Measurements from ENCODE around the gene YES1. TPM values are rescaled to one million over a fixed set of nuclear protein-coding genes. Genes with fewer than 3 reads are reported as not detected.
A peak's percentile ranks its signal among the peaks of the same experiment; 100 is the strongest.

Gene YES1
- total RNA-seq, 3 donors from 2014 or later: 7.9 to 11.3 (median 8.1) TPM

DNA sequence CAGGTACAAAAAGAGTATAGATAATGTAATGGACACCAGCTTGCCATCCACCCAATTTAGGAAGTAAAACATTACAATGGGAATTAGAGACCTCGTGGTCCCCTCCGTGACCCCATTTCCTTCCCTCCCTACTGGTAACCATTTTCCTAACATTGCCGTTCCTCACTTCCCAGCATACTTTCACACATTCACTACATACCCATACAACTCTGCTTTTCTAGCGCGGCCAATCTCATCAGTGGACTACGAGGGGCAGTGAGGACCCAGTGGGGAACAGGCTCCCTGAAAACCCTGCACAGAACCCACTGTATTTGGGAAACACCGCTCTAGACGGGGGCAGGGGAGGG is 100.8 kb downstream of the YES1 start:
- Mint-ChIP-seq H3K27me3 (ENCODE audit: low read depth) (no peaks in the 10 kb centered on the region), H3K4me1 (ENCODE audit: low read depth) (peaks cover 44% of the 10 kb centered on the region), H3K36me3 (ENCODE audit: insufficient read depth) (peaks cover 15% of the 10 kb centered on the region), H3K9me3 (peaks cover 12% of the 10 kb centered on the region), H3K4me3 (peak overlapping the region; percentile 83)
- no peak for ATAC-seq
- DNase-seq: no peak

DNA sequence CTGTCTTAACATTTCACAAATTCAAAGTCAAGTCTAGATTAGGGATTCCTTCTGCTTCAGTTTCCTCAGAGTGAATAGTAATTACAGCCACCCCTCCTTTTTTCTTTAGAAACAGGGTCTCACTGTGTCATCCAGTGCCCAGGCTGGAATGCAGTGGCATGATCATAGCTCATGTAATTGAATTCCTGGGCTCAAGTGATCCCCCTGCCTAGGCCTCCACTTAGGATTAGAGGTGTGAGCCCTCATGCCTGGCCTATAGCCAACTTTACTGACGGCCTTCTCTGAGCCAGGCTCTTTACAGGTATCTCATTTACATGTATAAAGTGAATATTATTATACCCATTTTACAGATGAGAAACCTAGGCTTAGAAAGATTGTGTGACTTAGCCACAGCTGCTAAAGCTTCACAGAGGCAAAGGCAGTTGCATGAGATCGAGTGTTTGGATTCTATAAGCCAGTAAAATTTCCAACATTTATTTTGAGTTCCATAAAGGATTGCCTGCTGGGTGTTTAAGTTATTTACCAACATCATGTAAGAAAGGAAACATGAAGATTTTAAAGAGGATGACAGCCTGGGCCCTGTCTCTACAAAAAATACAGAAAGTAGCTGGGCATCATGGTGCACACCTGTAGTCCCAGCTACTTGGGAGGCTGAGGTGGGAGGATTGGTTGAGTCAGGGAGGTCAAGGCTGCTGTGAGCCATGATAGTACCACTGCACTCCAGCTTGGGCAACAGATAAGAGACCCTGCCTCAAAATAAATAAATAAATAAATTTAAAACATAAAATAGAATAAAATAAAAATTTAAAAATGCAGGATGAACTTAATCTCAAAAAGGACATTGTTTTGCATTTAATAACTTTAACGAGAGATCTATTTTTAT is 101.4 kb downstream of the YES1 start:
- Mint-ChIP-seq H3K4me1 (ENCODE audit: low read depth) (peaks cover 40% of the 10 kb centered on the region), H3K9me3 (peaks cover 9% of the 10 kb centered on the region), H3K36me3 (ENCODE audit: insufficient read depth) (peaks cover 19% of the 10 kb centered on the region), H3K4me3 (peak overlapping the region; percentile 83), H3K27me3 (ENCODE audit: low read depth) (no peaks in the 10 kb centered on the region)
- ATAC-seq: no peak
- DNase-seq: no peak

DNA sequence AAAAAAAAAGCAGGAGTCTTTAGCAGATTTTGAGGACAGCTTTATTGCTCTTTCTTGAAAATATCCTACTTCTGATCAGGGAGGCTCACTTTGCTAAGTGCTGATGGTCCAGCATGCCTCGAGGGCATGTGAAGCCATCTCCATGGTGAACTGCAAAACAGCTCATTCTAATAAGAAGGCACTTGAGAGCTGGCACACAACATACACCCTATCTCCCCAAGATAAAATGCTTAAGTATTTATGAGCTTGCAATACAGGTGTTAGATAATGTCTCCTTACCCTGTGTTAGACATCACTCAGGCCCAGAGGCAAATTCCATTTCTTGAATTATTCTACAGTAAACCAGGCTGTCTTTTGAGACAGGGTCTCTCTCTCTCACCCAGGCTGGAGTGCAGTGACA is 102.3 kb downstream of the YES1 start:
- Mint-ChIP-seq H3K4me1 (ENCODE audit: low read depth) (peaks cover 34% of the 10 kb centered on the region), H3K27me3 (ENCODE audit: low read depth) (no peaks in the 10 kb centered on the region), H3K36me3 (ENCODE audit: insufficient read depth) (peaks cover 28% of the 10 kb centered on the region), H3K9me3 (peaks cover 8% of the 10 kb centered on the region), H3K4me3 (no peak overlapping the region)
- DNase-seq: no peak
- ATAC-seq: no peak

GRCh38 chr18:708096-708495 is 103.9 kb downstream of the YES1 start:
- Mint-ChIP-seq H3K27me3 (ENCODE audit: low read depth) (no peaks in the 10 kb centered on the region), H3K4me1 (ENCODE audit: low read depth) (peaks cover 38% of the 10 kb centered on the region), H3K4me3 (no peak overlapping the region), H3K36me3 (ENCODE audit: insufficient read depth) (peaks cover 37% of the 10 kb centered on the region), H3K9me3 (no peaks in the 10 kb centered on the region)
- no peak for DNase-seq
- no peak for ATAC-seq

GRCh38 chr18:706405-706804 is 105.6 kb downstream of the YES1 start:
- Mint-ChIP-seq H3K4me1 (ENCODE audit: low read depth) (peaks cover 39% of the 10 kb centered on the region), H3K36me3 (ENCODE audit: insufficient read depth) (peaks cover 41% of the 10 kb centered on the region), H3K9me3 (no peaks in the 10 kb centered on the region), H3K4me3 (no peak overlapping the region), H3K27me3 (ENCODE audit: low read depth) (no peaks in the 10 kb centered on the region)
- DNase-seq: no peak
- ATAC-seq: no peak

DNA sequence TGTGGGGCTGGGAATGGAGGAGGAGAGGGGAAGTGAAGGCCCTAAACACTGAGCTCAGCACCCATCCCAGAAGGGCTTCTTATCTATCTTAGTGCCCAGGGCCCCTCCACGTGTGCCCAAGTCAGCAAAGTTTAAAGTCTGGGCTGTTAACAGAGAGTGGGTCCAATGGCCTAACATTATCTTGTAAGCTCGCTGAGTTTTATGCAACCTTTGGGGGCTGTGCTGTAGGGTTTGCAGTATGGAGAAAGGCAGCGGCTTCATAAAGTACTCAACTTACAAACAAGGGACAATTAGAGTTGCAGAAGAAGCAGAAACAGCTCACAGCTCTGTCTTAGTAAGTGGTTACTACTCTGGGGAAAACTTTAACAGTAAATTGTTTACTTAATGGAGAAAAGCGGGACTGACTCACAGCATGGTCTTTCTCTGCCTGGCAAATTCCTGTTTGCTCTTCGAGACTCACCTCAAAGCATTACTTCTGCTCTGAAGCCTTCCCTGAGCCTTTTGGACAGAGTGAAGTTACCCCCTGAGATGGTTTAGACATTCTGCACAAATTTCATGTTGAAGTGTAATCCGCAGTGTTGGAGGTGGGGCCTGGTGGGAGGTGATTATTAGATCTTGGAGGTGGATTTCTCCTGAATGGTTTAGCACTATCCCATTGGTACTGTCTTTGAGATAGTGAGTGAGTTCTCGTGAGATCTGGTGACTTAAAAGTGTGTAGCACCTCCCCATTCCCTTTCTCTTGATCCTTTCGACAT is 108.7 kb downstream of the YES1 start:
- Mint-ChIP-seq H3K27me3 (ENCODE audit: low read depth) (no peaks in the 10 kb centered on the region), H3K36me3 (ENCODE audit: insufficient read depth) (peaks cover 32% of the 10 kb centered on the region), H3K9me3 (no peaks in the 10 kb centered on the region), H3K4me1 (ENCODE audit: low read depth) (peaks cover 20% of the 10 kb centered on the region), H3K4me3 (no peak overlapping the region)
- DNase-seq: no peak
- peak in 1 of 2 donors; percentile 6 for ATAC-seq

DNA sequence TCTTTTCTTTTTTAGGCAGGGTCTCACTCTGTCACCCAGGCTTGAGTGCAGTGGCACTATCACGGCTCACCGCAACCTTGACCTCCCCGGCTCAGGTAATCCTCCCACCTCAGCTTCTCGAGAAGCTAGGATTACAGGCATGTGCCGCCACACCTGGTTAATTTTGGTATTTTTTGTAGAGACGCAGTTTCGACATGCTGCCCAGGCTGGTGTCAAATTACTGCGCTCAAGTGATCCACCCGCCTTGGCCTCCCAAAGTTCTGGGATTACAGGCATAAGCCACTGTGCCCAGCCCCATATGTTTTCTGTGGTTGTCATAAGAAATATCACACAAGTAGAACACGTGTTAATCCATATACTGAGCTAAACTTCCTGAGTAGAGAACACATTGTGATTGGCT is 114.2 kb downstream of the YES1 start:
- DNase-seq (no peak), ATAC-seq (no peak)
- no peaks in the 10 kb centered on the region for H3K9me3 Mint-ChIP-seq
- no peaks in the 10 kb centered on the region for H3K27me3 Mint-ChIP-seq (ENCODE audit: low read depth)
- peaks cover 15% of the 10 kb centered on the region for H3K36me3 Mint-ChIP-seq (ENCODE audit: insufficient read depth)
- H3K4me1 Mint-ChIP-seq (ENCODE audit: low read depth): peaks cover 2% of the 10 kb centered on the region
- H3K4me3 Mint-ChIP-seq: no peak overlapping the region

DNA sequence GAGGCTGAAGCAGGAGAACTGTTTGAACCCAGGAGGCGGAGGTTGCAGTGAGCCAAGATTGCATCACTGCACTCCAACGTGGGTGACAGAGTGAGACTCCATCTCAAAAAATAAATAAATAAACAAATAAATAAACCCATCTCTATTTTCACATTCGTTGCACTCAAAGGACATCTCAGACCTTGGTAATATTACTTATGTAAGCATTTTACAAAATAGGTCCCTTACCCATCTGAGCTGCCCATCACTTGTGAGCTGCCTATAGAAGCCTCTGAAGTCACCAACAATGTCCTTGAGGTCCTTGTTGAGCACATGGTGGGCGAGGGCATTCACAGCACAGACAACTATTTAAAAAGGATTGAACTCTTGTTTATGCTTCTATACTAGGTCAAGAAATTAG is 115.0 kb downstream of the YES1 start:
- H3K36me3 Mint-ChIP-seq (ENCODE audit: insufficient read depth): peaks cover 14% of the 10 kb centered on the region
- ATAC-seq (no peak), DNase-seq (no peak)
- H3K4me3 Mint-ChIP-seq: no peak overlapping the region
- H3K9me3 Mint-ChIP-seq: no peaks in the 10 kb centered on the region
- H3K27me3 Mint-ChIP-seq (ENCODE audit: low read depth): no peaks in the 10 kb centered on the region
- H3K4me1 Mint-ChIP-seq (ENCODE audit: low read depth): no peaks in the 10 kb centered on the region

DNA sequence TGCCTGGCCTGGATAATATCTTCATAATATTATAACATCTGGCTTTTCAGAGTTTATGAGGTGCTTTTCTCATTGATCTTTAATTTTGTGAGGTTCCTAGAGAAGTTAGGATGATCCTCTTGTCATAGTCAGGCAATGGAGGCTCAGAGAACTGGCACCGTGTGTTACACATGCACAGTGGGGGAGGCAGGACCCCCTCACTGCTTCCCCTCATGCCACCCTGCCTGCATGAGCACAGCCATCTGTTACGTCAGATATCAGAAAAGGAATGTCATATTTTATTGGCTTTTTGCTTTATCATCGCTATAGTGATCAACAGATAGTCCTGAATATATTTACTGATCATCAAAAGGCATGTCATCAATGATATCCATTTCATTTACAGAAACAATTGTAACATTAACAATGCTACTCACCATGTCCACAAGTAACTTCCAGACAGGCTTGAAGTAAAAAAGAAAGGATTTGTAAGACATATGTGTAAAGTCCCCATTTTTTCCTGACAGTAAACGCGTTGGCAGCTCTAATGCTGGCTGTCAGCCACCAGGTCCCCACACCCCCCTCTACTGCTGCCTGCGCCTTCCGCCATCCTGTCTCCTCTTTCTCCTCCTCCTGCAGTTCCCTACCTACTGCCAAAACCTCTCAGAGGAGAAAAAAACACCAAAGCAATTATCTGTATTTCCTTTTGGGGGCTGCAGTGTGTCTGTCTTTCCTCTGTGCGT is 118.4 kb downstream of the YES1 start:
- ATAC-seq (no peak), DNase-seq (no peak)
- Mint-ChIP-seq H3K4me1 (ENCODE audit: low read depth) (no peaks in the 10 kb centered on the region), H3K4me3 (no peak overlapping the region), H3K27me3 (ENCODE audit: low read depth) (no peaks in the 10 kb centered on the region), H3K36me3 (ENCODE audit: insufficient read depth) (peaks cover 16% of the 10 kb centered on the region), H3K9me3 (no peaks in the 10 kb centered on the region)

DNA sequence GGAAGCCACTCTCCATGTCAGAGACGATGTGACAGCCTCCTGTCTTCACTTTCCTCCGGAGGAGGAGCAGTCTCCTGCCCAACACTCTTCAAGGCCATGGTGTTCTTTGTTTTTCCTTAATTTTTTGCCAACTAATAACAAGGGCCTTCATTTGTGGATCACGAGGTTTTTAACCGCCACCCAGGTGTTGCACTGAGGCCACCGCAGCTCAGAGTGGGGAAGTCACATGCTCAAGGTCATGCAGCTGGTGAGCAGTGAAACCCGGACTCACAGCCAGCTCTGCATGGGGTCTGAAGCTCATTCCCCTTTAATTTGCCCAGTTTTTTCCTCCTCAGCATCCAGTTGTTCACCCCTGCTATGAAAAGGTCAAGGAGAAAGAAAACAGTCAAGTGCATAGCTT is 119.2 kb downstream of the YES1 start:
- Mint-ChIP-seq H3K36me3 (ENCODE audit: insufficient read depth) (peaks cover 18% of the 10 kb centered on the region), H3K4me3 (no peak overlapping the region), H3K4me1 (ENCODE audit: low read depth) (no peaks in the 10 kb centered on the region), H3K27me3 (ENCODE audit: low read depth) (no peaks in the 10 kb centered on the region), H3K9me3 (no peaks in the 10 kb centered on the region)
- ATAC-seq: no peak
- no peak for DNase-seq

- DNase-seq (no peak), ATAC-seq (no peak)
- H3K36me3 Mint-ChIP-seq (ENCODE audit: insufficient read depth): peaks cover 24% of the 10 kb centered on the region
- no peaks in the 10 kb centered on the region for H3K4me1 Mint-ChIP-seq (ENCODE audit: low read depth)
- H3K9me3 Mint-ChIP-seq: no peaks in the 10 kb centered on the region
- no peaks in the 10 kb centered on the region for H3K27me3 Mint-ChIP-seq (ENCODE audit: low read depth)
- no peak overlapping the region for H3K4me3 Mint-ChIP-seq
Observed at GRCh38 chr18:688323-688722, 123.7 kb downstream of the YES1 start.

- Mint-ChIP-seq H3K9me3 (no peaks in the 10 kb centered on the region), H3K4me1 (ENCODE audit: low read depth) (peaks cover 12% of the 10 kb centered on the region), H3K4me3 (no peak overlapping the region), H3K27me3 (ENCODE audit: low read depth) (no peaks in the 10 kb centered on the region), H3K36me3 (ENCODE audit: insufficient read depth) (peaks cover 30% of the 10 kb centered on the region)
- no peak for DNase-seq
- no peak for ATAC-seq
Observed at GRCh38 chr18:686339-687111, 125.5 kb downstream of the YES1 start.

DNA sequence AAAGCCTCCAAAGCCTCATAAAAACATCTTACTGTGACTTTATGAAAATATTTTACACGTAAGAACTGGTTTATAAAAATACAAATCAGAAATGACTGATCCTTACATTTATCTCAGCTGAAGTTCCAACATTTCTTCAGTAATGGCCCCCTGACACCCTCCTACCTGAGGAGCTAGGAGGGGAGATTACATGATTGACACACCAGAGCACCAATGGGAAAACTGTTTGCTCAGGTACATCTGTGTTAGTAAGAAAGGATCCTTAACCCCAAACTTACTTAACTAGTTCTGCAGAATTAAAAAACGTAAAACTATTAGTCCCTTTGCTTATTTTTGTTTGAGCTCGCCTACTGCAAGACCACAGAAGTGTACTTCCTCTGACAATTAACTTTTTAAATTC is 126.6 kb downstream of the YES1 start:
- H3K27me3 Mint-ChIP-seq (ENCODE audit: low read depth): no peaks in the 10 kb centered on the region
- H3K9me3 Mint-ChIP-seq: no peaks in the 10 kb centered on the region
- DNase-seq: no peak
- no peak overlapping the region for H3K4me3 Mint-ChIP-seq
- peaks cover 31% of the 10 kb centered on the region for H3K36me3 Mint-ChIP-seq (ENCODE audit: insufficient read depth)
- ATAC-seq: no peak
- peaks cover 15% of the 10 kb centered on the region for H3K4me1 Mint-ChIP-seq (ENCODE audit: low read depth)

- Mint-ChIP-seq H3K4me1 (ENCODE audit: low read depth) (peaks cover 15% of the 10 kb centered on the region), H3K4me3 (no peak overlapping the region), H3K27me3 (ENCODE audit: low read depth) (no peaks in the 10 kb centered on the region), H3K36me3 (ENCODE audit: insufficient read depth) (peaks cover 35% of the 10 kb centered on the region), H3K9me3 (no peaks in the 10 kb centered on the region)
- ATAC-seq: no peak
- no peak for DNase-seq
Observed at GRCh38 chr18:683531-683930, 128.5 kb downstream of the YES1 start.
